ENCODE measurements around the gene HOMER1.

Gene HOMER1

GRCh38 chr5:79333852-79334557 lies 179.9 kb downstream of the HOMER1 start:
- no peak for TF ChIP-seq CTCF (IDR thresholded peaks at IDR 0.05; ENCODE audit: insufficient read depth, missing control alignments)
- DNase-seq (ENCODE audit: insufficient read length, low spot score), result no peak
- no peak for FAIRE-seq

- TF ChIP-seq CTCF (IDR thresholded peaks at IDR 0.05; ENCODE audit: insufficient read depth, missing control alignments), result no peak
- no peak for FAIRE-seq
- no peak for DNase-seq (ENCODE audit: insufficient read length, low spot score)
These were observed 183.9 kb downstream of the HOMER1 start for GRCh38 chr5:79330071-79330470.

- FAIRE-seq (no peak), DNase-seq (ENCODE audit: insufficient read length, low spot score) (no peak)
- no peak for TF ChIP-seq CTCF (IDR thresholded peaks at IDR 0.05; ENCODE audit: insufficient read depth, missing control alignments)
These were observed 184.5 kb downstream of the HOMER1 start for GRCh38 chr5:79329453-79329852.
